ENCODE data around the gene DIS3L2.

- TF ChIP-seq CTCF (IDR thresholded peaks at IDR 0.05): no peak
- TF ChIP-seq POLR2A (IDR thresholded peaks at IDR 0.05): no peak
- no peak for TF ChIP-seq EP300 (IDR thresholded peaks at IDR 0.05)
Measured at GRCh38 chr2:232347369-232347768, 385.9 kb downstream of the DIS3L2 start.
